Keratinocyte (primary cell): ENCODE data around the gene TOE1. TPM values are rescaled to one million over a fixed set of nuclear protein-coding genes. Genes with fewer than 3 reads are reported as not detected.

Experiments used
- DNase-seq: peaks from one replicate; pipeline ENCODE4 v3.0.0-alpha.2; 2011; ENCODE audit warnings: low read depth, missing footprints, low spot score
- FAIRE-seq: peaks from 2 replicates; lab custom pipeline; 2011; peaks lifted over from hg19 to GRCh38; lab: Jason Lieb, UNC
- H2AFZ ChIP-seq: 2 replicates; pipeline ENCODE4 v1.6.0; 2012; ENCODE audit warnings: low read length, control low read depth, inconsistent platforms; ENCODE audit not compliant: control insufficient read depth
- H3K27ac ChIP-seq: 2 replicates; pipeline ENCODE4 v1.5.1; 2011; ENCODE audit warnings: low read length; ENCODE audit not compliant: control insufficient read depth, insufficient read depth
- H3K27me3 ChIP-seq: 3 replicates; pipeline ENCODE4 v1.6.0; 2011; ENCODE audit warnings: low read length; ENCODE audit not compliant: control insufficient read depth, insufficient read depth; ENCODE audit errors: extremely low read depth
- H3K36me3 ChIP-seq, 2 experiments: 2 replicates in 1 of 2; 3 replicates in 1 of 2; pipeline ENCODE4 v1.5.1; 2011; ENCODE audit warnings: low read length in 2 of 2, mild to moderate bottlenecking in 1 of 2; ENCODE audit not compliant: control insufficient read depth in 2 of 2, insufficient read depth in 2 of 2; ENCODE audit errors: extremely low read depth in 1 of 2
- H3K4me1 ChIP-seq: 3 replicates; pipeline ENCODE4 v1.5.1; 2011; ENCODE audit warnings: low read length; ENCODE audit not compliant: control insufficient read depth, insufficient read depth; ENCODE audit errors: extremely low read depth
- H3K4me2 ChIP-seq: 3 replicates; pipeline ENCODE4 v1.6.0; 2011; ENCODE audit warnings: low read depth, low read length; ENCODE audit not compliant: control insufficient read depth, insufficient read depth; ENCODE audit errors: extremely low read depth
- H3K4me3 ChIP-seq, 3 experiments: fragments of 200-600 bp in 1 of 3; sonication (generic) in 1 of 3; 2 replicates in 2 of 3; 3 replicates in 1 of 3; pipeline ENCODE4 v1.5.1; 2011 to 2016; ENCODE audit warnings: low read length in 3 of 3, mild to moderate bottlenecking in 3 of 3, control low read depth in 2 of 3, inconsistent platforms in 1 of 3, low read depth in 1 of 3, mixed read lengths in 1 of 3, mixed run types in 1 of 3, moderate library complexity in 1 of 3; ENCODE audit not compliant: control insufficient read depth in 2 of 3, insufficient read depth in 2 of 3; ENCODE audit errors: extremely low read depth in 1 of 3
- H3K79me2 ChIP-seq: 2 replicates; pipeline ENCODE4 v1.6.0; 2012; ENCODE audit warnings: low read length; ENCODE audit not compliant: control insufficient read depth, insufficient read depth
- H3K9ac ChIP-seq: 3 replicates; pipeline ENCODE4 v1.6.0; 2011; ENCODE audit warnings: low read length; ENCODE audit not compliant: control insufficient read depth, insufficient read depth; ENCODE audit errors: extremely low read depth
- H3K9me1 ChIP-seq: 3 replicates; pipeline ENCODE4 v1.6.0; 2011; ENCODE audit warnings: low read length; ENCODE audit not compliant: control insufficient read depth, insufficient read depth; ENCODE audit errors: extremely low read depth
- H3K9me3 ChIP-seq: 2 replicates; pipeline ENCODE4 v1.5.1; 2012; ENCODE audit warnings: low read depth, low read length; ENCODE audit not compliant: control insufficient read depth
- H4K20me1 ChIP-seq: 3 replicates; pipeline ENCODE4 v1.6.0; 2011; ENCODE audit warnings: low read length; ENCODE audit not compliant: control insufficient read depth, insufficient read depth; ENCODE audit errors: extremely low read depth
- EZH2 ChIP-seq: IDR thresholded peaks from one replicate; pipeline ENCODE4 v1.6.1; 2012; ENCODE audit warnings: inconsistent platforms, mild to moderate bottlenecking, low read length, moderate library complexity
- dilution Hi-C: fragments of 300-500 bp; cut with MboI; formaldehyde crosslinking; loops from one replicate; pipeline ENCODE4 v1.7.0; 2020; ENCODE audit warnings: low sequenced_read_pairs; ENCODE audit not compliant: extremely low pct_ligation_motif_present
- polyA plus RNA-seq, 5 experiments: library from polyadenylated mRNA; depleted of rRNA in 3 of 5; stranded (reverse) in 3 of 5; stranded (forward) in 1 of 5; unstranded in 1 of 5; fragments of >200 nt; gene quantifications; 1 replicate in 1 of 5; 2 replicates in 3 of 5; 3 replicates in 1 of 5; pipeline versions ENCODE4 v1.2.1 to v1.2.3, GENCODE V29; 2011 to 2012; ENCODE audit warnings: missing spikeins in 2 of 5, low read depth in 1 of 5, low replicate concordance in 1 of 5
- TF ChIP-seq, protein P1 (sequence below), 3 experiments: IDR thresholded peaks in 1 of 3; conservative IDR thresholded peaks in 1 of 3; optimal IDR thresholded peaks in 1 of 3; 2 replicates in 2 of 3; 3 replicates in 1 of 3; pipeline versions ENCODE3 to v1.5.1; 2011; ENCODE audit warnings: low read length in 3 of 3, mild to moderate bottlenecking in 3 of 3, moderate library complexity in 2 of 3, control low read depth in 1 of 3, inconsistent platforms in 1 of 3; ENCODE audit not compliant: insufficient read depth in 2 of 3; ENCODE audit errors: extremely low read depth in 1 of 3

The TOE1 gene
- polyA plus RNA-seq, 1 donor (not counting 4 experiments of a cell fraction or from before 2014, with no cell fraction given) = 12.1 TPM

DNA sequence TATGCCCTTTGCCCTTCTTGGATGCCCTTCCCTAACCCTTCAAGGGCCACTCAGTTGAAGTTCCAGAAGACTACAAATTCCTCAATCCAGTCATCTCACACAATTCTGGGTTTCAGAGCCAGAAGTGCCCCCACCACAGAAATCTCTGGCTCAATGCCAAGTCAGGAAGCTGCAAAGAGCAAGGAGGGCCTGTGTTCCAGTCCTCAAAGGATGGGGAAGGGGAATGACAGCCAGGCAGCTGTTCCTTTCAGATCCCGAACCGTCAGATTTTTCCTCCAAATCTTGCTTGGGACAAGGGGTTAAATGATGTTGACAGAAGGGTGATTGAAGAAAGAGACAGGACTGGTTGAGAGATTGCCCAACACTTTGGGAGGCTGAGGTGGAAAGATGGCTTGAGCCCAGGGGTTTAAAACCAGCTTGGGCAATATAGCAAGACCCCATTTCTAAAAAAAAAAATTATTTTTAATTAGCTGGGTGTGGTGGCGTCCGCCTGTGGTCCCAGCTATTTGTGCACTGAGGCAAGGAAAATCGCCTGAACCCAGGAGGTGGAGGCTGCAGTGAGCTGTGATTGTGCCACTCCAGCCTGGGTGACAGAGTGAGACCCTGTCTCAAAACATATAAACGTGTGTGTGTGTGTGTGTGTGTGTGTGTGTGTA lies 14.0 kb upstream of the TOE1 start:
- H3K4me1 ChIP-seq = peaks cover 11% of the 10 kb centered on the region
- no peak overlapping the region for H3K27ac ChIP-seq
- no peaks in the 10 kb centered on the region for H3K9me3 ChIP-seq
- peak overlapping the region; percentile 87 for H3K4me2 ChIP-seq
- no peak overlapping the region for H3K9ac ChIP-seq
- H3K27me3 ChIP-seq = peaks cover 7% of the 10 kb centered on the region
- H3K79me2 ChIP-seq = no peaks in the 10 kb centered on the region
- H4K20me1 ChIP-seq = no peaks in the 10 kb centered on the region
- H2AFZ ChIP-seq = no peak overlapping the region
- peaks cover 0 to 9% of the 10 kb centered on the region in 2 experiments for H3K36me3 ChIP-seq
- dilution Hi-C loops = no loop called here
- H3K4me3 ChIP-seq = no peak overlapping the region
- TF ChIP-seq EZH2 = no peak
- TF ChIP-seq, protein P1, sequence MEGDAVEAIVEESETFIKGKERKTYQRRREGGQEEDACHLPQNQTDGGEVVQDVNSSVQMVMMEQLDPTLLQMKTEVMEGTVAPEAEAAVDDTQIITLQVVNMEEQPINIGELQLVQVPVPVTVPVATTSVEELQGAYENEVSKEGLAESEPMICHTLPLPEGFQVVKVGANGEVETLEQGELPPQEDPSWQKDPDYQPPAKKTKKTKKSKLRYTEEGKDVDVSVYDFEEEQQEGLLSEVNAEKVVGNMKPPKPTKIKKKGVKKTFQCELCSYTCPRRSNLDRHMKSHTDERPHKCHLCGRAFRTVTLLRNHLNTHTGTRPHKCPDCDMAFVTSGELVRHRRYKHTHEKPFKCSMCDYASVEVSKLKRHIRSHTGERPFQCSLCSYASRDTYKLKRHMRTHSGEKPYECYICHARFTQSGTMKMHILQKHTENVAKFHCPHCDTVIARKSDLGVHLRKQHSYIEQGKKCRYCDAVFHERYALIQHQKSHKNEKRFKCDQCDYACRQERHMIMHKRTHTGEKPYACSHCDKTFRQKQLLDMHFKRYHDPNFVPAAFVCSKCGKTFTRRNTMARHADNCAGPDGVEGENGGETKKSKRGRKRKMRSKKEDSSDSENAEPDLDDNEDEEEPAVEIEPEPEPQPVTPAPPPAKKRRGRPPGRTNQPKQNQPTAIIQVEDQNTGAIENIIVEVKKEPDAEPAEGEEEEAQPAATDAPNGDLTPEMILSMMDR (optimal IDR thresholded peaks at IDR 0.05 in 1 of 3, IDR thresholded peaks at IDR 0.05 in 1 of 3, conservative IDR thresholded peaks at IDR 0.05 in 1 of 3; ENCODE audit: extremely low read depth in 1 of 3, insufficient read depth in 2 of 3, low read length in 3 of 3) = no peak
- FAIRE-seq (no peak), DNase-seq (no peak)
- H3K9me1 ChIP-seq = no peaks in the 10 kb centered on the region

DNA sequence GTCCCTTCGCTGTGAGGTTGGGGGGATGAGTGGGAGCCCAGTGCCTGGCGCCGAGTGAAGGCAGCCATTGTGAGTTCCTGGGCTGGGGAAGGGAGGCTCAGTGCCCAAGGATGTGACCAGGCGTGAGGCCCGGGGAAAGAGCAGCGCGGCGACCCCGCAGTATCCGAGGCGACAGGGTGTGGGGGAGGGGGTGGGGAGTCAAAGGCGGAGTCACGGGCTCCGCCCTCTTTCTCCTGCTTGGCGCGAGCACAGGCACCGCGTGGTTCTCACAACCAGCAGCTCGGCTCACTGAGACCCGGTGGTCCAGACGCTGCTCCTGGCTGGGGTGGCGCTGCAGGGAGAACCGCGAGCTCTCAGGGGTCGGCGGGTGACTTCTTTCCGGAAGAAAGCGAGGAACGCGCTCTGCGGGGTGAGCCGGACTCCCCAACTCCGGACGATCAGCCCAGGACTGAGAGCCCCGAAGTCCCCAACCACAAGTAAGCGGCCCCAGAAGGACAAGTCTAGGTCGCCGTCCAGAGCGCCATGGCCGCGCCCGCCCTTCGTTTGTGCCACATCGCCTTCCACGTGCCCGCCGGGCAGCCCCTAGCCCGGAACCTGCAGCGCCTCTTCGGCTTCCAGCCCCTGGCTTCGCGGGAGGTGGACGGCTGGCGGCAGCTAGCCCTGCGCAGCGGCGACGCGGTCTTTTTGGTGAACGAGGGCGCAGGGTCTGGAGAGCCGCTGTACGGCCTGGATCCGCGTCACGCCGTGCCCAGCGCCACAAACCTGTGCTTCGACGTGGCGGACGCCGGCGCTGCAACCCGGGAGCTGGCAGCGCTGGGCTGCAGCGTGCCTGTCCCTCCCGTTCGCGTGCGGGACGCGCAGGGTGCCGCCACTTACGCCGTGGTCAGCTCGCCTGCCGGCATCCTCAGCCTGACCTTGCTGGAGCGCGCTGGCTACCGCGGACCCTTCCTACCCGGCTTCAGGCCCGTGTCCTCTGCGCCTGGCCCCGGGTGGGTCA lies 13.0 kb upstream of the TOE1 start, which contains the start of gene HPDL:
Gene HPDL, plus strand, starts transcription at position 269 of the 997 bp plus-strand sequence. Its CDS starts 254 bp downstream, at position 523.
- H3K4me1 ChIP-seq = peaks cover 11% of the 10 kb centered on the region
- H3K9ac ChIP-seq = peak within 1 kb of the TSS; percentile 50
- H3K4me2 ChIP-seq = peak within 1 kb of the TSS; percentile 87
- no peaks in the 10 kb centered on the region for H3K9me3 ChIP-seq
- peak within 1 kb of the TSS; percentile 30 to 56 (median 49) for H3K4me3 ChIP-seq
- no peaks in the 10 kb centered on the region for H3K9me1 ChIP-seq
- H3K27me3 ChIP-seq = peaks cover 7% of the 10 kb centered on the region
- H3K27ac ChIP-seq = no peak within 1 kb of the TSS
- DNase-seq (no peak), FAIRE-seq (no peak)
- TF ChIP-seq EZH2 = peak; percentile 43
- TF ChIP-seq, protein P1 (optimal IDR thresholded peaks at IDR 0.05 in 1 of 3, IDR thresholded peaks at IDR 0.05 in 1 of 3, conservative IDR thresholded peaks at IDR 0.05 in 1 of 3; ENCODE audit: extremely low read depth in 1 of 3, insufficient read depth in 2 of 3, low read length in 3 of 3) = no peak
- H4K20me1 ChIP-seq = no peaks in the 10 kb centered on the region
- peak within 1 kb of the TSS; percentile 85 for H2AFZ ChIP-seq
- H3K79me2 ChIP-seq = no peaks in the 10 kb centered on the region
- peaks cover 3 to 9% of the 10 kb centered on the region in 2 experiments for H3K36me3 ChIP-seq
- dilution Hi-C loops = no loop called here
